Calu3 (cell line): ENCODE measurements around the gene DMBX1. TPM values are rescaled to one million over a fixed set of nuclear protein-coding genes. Genes with fewer than 3 reads are reported as not detected.

Source experiments
- BruUV-seq: library from RNA; stranded (reverse); fragments of 400-500 nt; replicated peaks from 2 replicates; lab custom pipeline; 2021; lab: Mats Ljungman, UMichigan
- CTCF ChIA-PET: fragments of 300-600 bp; sonication (Branson Sonifier 250); formaldehyde crosslinking; loops from one replicate; lab custom pipeline; 2022; ENCODE audit warnings: antibody characterized with exemption; lab: Charles Lee
- DNase-seq: peaks from one replicate; pipeline ENCODE4 v3.0.0; 2022
- H3K27ac Mint-ChIP-seq: one replicate; pipeline ENCODE4 v1.8.0; 2022; ENCODE audit warnings: mixed read lengths; ENCODE audit not compliant: unreplicated experiment
- H3K27me3 Mint-ChIP-seq: one replicate; pipeline ENCODE4 v1.8.0; 2022; ENCODE audit warnings: mixed read lengths; ENCODE audit not compliant: unreplicated experiment
- H3K36me3 Mint-ChIP-seq: one replicate; pipeline ENCODE4 v1.8.0; 2022; ENCODE audit warnings: mild to moderate bottlenecking, moderate library complexity, mixed read lengths; ENCODE audit not compliant: insufficient read depth, unreplicated experiment
- H3K4me1 Mint-ChIP-seq: one replicate; pipeline ENCODE4 v1.8.0; 2022; ENCODE audit warnings: mild to moderate bottlenecking, low read depth, mixed read lengths; ENCODE audit not compliant: unreplicated experiment
- H3K4me3 Mint-ChIP-seq: one replicate; pipeline ENCODE4 v1.8.0; 2022; ENCODE audit warnings: mild to moderate bottlenecking, low read depth, moderate library complexity, mixed read lengths; ENCODE audit not compliant: unreplicated experiment
- H3K9me3 Mint-ChIP-seq: one replicate; pipeline ENCODE4 v1.8.0; 2022; ENCODE audit warnings: low read depth, mixed read lengths; ENCODE audit not compliant: unreplicated experiment
- CTCF ChIP-seq: fragments of 200-600 bp; IDR thresholded peaks from one replicate; pipeline ENCODE4 v1.8.0; 2022; ENCODE audit warnings: antibody characterized with exemption; ENCODE audit not compliant: unreplicated experiment
- intact Hi-C: fragments of 100-400 bp; cut with micrococcal nuclease; formaldehyde crosslinking; loops from one replicate; pipeline ENCODE4 v1.10.0; 2022; ENCODE audit not compliant: unreplicated experiment
- total RNA-seq: library from RNA; stranded (reverse); gene quantifications from 2 replicates; pipeline ENCODE4 v1.2.3, GENCODE V29; 2022

The DMBX1 gene
- total RNA-seq, 1 experiment from 2014 or later: 2.3 TPM

- no peaks in the 10 kb centered on the region for H3K36me3 Mint-ChIP-seq
- no peak for TF ChIP-seq CTCF
- CTCF ChIA-PET: no interaction called here
- H3K9me3 Mint-ChIP-seq: no peaks in the 10 kb centered on the region
- H3K27me3 Mint-ChIP-seq: peaks cover 85% of the 10 kb centered on the region
- no peak overlapping the region for H3K27ac Mint-ChIP-seq
- DNase-seq: no peak
- no TSS peak for BruUV-seq
- no peak overlapping the region for H3K4me3 Mint-ChIP-seq
- no peaks in the 10 kb centered on the region for H3K4me1 Mint-ChIP-seq
- intact Hi-C loops: no loop called here
These were observed 19.8 kb upstream of the DMBX1 start for GRCh38 chr1:46469881-46470280.

- intact Hi-C loops: no loop called here
- H3K4me3 Mint-ChIP-seq: no peak overlapping the region
- H3K4me1 Mint-ChIP-seq: no peaks in the 10 kb centered on the region
- peaks cover 1% of the 10 kb centered on the region for H3K36me3 Mint-ChIP-seq
- no peak for TF ChIP-seq CTCF
- no TSS peak for BruUV-seq
- H3K27ac Mint-ChIP-seq: no peak overlapping the region
- DNase-seq: no peak
- no peaks in the 10 kb centered on the region for H3K9me3 Mint-ChIP-seq
- CTCF ChIA-PET: interaction anchor here (0.7 kb wide), 1 partner anchor 25 kb away, joined by 3 read pairs; no protein-coding TSS in a partner anchor
- peaks cover 64% of the 10 kb centered on the region for H3K27me3 Mint-ChIP-seq
These were observed 17.7 kb upstream of the DMBX1 start for GRCh38 chr1:46471848-46472492.

GRCh38 chr1:46472498-46473181 is 17.0 kb upstream of the DMBX1 start:
- no peaks in the 10 kb centered on the region for H3K4me1 Mint-ChIP-seq
- intact Hi-C loops: no loop called here
- H3K27ac Mint-ChIP-seq: no peak overlapping the region
- H3K9me3 Mint-ChIP-seq: no peaks in the 10 kb centered on the region
- CTCF ChIA-PET: no interaction called here
- H3K4me3 Mint-ChIP-seq: no peak overlapping the region
- H3K27me3 Mint-ChIP-seq: peaks cover 57% of the 10 kb centered on the region
- H3K36me3 Mint-ChIP-seq: peaks cover 5% of the 10 kb centered on the region
- BruUV-seq: no TSS peak
- TF ChIP-seq CTCF: no peak
- DNase-seq: no peak

GRCh38 chr1:46473991-46474390 is 15.6 kb upstream of the DMBX1 start:
- Mint-ChIP-seq H3K4me1 (no peaks in the 10 kb centered on the region), H3K4me3 (no peak overlapping the region), H3K9me3 (no peaks in the 10 kb centered on the region), H3K27ac (no peak overlapping the region), H3K36me3 (peaks cover 5% of the 10 kb centered on the region), H3K27me3 (peaks cover 58% of the 10 kb centered on the region)
- intact Hi-C loops: no loop called here
- no peak for DNase-seq
- CTCF ChIA-PET: no interaction called here
- BruUV-seq: no TSS peak
- TF ChIP-seq CTCF: no peak
